GM21381 (cell line): ENCODE data around the gene SDK1.
"Not testable (repeated sequence)": the region's sequence is repeated elsewhere in the genome, so short reads cannot be mapped to it uniquely, and the experiment has no call there.

Experiments used
- ATAC-seq: cut with Tn5 transposase; IDR thresholded peaks from one replicate; pipeline ENCODE4 v1.9.1; 2021; ENCODE audit warnings: mild to moderate bottlenecking, moderate library complexity; ENCODE audit not compliant: unreplicated experiment

Gene SDK1

DNA sequence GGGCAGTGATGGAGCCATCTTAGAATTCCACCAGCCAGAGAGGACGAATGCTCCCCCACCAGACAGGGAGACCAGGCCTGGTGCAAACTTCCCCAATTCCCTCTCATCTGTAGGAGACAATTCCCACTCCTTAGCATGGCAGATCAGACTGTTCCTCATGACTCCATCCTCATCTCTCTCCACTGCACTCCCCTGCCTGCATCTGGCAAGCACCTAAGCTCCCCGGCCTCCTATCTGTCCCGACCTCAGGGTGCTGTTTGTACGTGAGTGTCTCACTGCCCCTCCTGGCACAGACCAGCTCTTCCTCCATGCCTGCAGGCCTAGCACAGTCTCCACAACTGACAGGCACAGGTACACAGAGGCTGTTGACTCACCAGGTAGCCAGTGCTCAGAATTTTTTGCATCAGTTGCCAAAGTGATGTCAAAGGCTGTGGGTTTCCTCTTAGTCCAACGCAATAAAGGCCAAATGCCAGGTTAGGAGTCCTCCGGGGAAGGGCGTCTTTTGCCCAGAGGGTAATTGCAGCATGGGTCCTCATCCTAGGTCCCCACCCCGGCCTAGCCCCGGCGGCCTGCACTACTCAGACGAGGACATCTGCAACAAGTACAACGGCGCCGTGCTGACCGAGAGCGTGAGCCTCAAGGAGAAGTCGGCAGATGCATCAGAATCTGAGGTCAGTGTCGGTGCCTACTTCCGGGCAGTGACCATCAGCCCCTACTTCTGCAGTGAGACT lies 944.2 kb downstream of the SDK1 start:
- ATAC-seq = no peak

DNA sequence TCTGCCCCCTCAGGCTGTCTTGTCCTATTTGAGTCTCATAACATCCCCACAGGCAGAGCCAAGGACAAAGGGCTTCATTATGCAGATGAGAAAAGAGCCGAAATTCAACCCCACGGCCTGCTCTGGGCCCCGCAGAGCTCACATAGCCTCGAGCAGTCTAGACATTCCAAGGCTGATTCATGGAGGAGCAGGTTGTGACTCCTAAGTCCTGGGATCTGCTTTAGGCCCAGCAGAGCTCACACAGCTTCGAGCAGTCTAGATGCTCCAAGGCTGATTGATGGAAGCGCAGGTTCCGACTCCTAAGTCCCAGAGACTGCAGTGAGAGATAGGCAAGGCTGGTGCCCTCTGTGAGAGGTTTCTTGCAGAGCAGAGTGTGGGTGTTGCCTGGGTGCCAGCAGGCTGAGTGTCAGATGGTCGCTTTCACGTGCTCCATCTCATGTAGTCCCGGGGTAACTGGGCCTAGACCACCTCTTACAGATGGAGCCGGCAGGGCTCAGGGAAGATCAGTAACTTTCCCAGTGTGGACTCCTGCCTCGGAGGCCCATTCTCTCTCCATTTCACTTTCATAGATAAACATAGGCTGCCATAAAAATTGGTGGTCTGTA lies 944.9 kb downstream of the SDK1 start:
- no peak for ATAC-seq

DNA sequence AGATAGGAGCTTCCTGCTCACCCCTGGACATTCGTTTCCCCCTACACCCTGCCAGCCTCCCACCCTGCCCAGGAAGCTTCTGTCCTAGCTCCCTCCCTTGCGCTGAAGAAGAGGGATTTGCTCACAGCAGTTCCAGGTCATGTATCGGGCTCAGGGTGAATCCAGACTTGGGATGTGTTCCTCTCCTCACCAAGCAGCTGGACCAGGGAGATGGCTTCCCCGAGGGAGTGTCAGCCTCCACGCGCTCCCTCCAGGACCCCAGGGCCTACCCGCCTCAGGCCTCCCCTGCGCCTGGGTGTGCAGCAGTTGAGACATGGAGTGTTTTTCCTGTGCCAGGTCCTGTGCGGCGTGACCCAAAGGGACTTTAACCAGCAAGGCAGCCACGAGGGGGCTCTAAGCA lies 945.5 kb downstream of the SDK1 start:
- ATAC-seq = no peak

DNA sequence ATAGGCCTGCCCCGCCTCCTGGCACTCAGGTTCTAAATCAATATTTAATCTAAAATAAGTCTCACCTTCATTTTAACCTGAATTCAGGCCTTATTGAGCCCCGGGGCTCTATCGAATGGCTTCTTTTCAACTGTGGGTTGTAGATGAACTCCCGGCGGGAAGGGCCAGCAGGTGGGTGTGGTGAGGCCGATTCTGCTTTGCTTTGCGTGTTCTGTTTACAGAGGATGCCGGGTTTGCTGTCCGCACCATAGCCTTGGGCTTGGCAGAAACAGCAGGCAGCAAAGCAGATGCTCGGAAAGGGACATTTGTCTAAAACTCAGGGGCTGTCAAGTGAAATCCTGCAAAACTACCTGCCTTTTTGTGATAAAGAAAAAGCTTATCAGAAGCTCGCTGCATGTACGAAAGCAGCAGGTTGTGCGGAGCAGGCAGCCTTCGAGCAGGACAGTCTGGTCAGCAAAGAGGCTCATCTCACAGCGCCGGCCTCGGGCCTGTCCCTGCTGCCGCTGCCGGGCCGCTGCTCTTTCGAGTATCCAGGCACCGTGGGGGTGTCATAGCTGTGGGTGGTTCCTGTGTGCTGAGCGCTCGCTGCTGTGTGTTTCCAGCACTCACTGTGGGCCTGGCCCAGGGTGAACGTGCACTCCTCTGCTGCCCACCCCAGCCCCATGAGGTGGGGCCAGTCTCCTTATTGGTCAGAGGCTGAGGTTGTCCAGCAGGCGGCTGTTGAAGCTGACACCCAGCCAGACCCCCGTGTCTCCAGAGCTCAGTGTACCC lies 946.2 kb downstream of the SDK1 start:
- ATAC-seq = no peak

DNA sequence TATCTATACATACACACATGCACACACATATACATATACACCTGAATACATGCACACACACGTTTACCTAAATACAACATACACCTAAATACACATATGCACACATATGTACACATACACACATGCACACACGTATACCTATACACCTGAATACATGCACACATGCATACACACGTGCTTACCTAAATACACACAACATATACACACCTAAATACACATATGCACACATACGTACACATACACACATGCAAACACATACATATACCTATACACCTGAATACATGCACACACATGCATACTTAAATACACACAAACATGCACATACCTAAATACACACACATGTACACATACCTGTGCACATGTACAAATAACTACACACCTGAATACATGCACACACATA lies 947.2 kb downstream of the SDK1 start:
- ATAC-seq = no peak

DNA sequence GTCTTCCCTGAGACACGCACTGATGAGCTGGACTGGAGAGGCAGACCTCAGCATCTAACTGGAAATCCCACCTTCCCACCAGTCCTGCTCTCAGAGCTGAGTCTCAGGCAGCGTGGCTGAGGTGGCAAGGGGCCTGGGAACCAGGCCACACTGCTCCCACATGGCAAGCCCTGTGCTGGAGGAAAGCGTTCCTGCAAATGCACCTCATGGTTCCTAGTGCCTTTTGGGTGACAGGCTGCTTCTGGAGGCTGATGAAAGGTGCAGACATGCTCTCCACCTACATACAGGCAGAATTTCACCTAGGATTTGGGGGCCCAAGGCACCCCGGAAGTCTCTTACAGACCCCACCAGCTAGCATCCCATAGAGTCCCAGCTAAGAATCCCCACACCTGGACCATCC lies 948.2 kb downstream of the SDK1 start:
- no peak for ATAC-seq

DNA sequence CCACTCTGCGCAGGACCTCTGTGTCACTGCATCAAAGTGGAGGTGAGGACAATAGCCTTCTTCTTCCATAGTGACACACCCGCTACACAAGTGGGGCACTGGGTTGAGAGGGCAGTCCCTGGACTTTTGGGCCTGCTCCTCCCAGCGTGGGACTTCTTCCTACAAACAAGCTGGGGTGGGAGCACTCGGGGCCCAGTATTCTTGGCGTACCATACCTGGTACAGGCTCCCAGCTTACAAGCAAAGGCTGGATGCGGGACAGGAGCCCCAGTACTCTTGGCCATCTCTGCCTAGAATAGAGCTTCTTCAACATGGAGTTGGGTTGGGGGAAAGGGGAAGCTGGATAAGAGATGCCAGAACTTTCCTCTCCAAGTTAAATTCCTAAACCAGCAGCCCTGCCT lies 954.3 kb downstream of the SDK1 start:
- no peak for ATAC-seq

GRCh38 chr7:4256286-4256685 lies 955.2 kb downstream of the SDK1 start:
- ATAC-seq = no peak

DNA sequence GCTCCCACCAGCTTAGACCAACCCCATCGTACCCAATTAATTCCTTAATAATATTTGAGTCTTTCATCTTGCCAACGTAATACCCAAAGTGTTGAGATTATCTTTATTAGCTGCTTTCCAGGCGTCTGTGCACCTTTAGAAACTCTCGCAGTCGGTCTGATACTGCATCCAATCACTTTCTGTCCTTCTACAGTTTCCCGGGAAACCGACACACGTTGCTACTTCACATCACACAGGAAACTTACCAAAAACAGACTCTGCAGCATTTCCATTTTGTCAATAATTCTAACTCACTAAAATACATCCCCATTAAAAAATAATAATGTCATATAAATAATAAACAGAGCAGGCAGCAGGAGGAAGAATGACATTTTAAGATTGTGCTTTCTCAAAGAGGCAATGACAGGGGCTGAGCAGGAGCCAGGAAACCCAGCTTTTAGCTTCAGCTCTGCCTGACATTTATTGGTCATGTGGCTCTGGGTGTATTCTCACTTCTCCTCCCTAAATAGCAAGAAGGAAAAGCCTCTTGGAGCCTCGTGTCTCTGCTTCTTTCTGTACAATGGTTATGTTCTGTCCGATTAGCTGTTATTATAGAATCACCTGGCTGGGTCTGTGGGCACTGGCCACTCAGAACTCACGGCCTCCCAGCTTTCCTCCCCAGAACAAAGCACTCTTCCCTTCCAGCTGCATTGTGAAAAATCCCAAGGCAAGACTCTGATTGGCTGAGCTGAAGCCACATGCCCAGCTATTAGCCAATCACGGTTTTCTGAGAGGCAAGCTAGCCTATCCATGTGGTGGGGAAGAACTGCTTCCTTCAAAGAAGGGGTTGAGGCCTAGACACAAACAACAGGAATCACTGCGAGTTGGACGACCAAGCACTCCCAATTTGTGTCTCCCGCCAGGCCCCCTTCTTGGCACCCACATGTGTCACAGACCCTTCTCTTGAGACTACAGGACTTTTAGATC lies 956.4 kb downstream of the SDK1 start:
- no peak for ATAC-seq

- not testable (repeated sequence) for ATAC-seq
Measured at GRCh38 chr7:4260116-4260515, 959.1 kb downstream of the SDK1 start.

DNA sequence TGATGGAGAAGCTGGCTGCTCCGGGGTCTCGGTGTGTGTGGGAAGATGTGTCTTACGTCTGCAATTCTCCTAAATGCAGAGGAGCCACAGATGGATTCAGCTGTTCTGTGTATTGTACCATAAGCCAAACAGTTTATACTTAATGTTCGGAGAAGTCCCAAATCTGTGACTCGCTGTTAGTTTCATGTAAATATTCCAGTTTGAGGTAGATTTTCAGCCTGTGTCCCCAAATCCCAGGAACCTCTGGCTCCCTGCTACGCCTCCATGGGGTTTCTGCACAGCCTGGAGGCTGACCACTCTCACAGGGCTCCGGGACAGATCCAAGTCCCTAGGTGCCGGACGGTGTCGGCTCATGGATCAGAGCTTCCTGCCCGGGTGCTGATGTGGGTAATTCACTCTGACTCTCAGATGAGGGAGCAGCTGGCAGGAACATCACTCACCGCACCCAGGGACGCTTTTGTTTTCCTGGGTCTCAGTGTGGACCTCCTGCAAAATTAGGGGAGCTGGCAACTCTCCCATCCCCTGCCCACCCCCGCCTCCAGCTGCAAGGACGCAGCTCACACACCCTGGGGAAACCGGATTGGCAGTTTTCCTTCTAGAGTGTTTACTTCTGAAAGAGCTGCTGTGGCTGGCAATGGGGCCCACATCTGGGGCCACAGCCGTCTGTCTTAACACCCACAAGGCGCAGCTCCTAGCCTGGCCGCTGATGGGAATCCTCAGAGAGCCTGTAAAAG lies 960.0 kb downstream of the SDK1 start:
- no peak for ATAC-seq

- no peak for ATAC-seq
Measured at GRCh38 chr7:4261601-4261960, 960.5 kb downstream of the SDK1 start.

DNA sequence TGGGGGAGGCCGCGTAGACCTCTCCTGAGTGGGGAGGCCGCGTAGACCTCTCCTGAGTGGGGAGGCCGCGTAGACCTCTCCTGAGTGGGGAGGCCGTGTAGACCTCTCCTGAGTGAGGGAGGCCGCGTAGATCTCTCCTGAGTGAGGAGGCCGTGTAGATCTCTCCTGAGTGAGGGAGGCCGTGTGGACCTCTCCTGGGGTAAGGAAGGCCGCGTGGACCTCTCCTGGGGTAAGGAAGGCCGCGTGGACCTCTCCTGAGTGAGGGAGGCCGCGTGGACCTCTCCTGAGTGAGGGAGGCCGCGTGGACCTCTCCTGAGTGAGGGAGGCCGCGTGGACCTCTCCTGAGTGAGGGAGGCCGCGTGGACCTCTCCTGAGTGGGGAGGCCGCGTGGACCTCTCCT lies 963.2 kb downstream of the SDK1 start:
- not testable (repeated sequence) for ATAC-seq

GRCh38 chr7:4265066-4265465 lies 964.0 kb downstream of the SDK1 start:
- no peak for ATAC-seq

- ATAC-seq = no peak
Measured at GRCh38 chr7:4265676-4266075, 964.6 kb downstream of the SDK1 start.

GRCh38 chr7:4266270-4267040 lies 965.4 kb downstream of the SDK1 start:
- ATAC-seq = no peak

- ATAC-seq = no peak
Measured at GRCh38 chr7:4267341-4268039, 966.4 kb downstream of the SDK1 start.

GRCh38 chr7:4268040-4268965 lies 967.3 kb downstream of the SDK1 start:
- no peak for ATAC-seq
